Raji (cell line): ENCODE results near the gene IL12RB1.

Experiments
- POLR2A ChIP-seq: IDR thresholded peaks from 2 replicates; pipeline ENCODE4 v1.6.1; 2011; ENCODE audit warnings: low read depth, low read length, control low read depth; ENCODE audit not compliant: insufficient read depth

Gene IL12RB1

DNA sequence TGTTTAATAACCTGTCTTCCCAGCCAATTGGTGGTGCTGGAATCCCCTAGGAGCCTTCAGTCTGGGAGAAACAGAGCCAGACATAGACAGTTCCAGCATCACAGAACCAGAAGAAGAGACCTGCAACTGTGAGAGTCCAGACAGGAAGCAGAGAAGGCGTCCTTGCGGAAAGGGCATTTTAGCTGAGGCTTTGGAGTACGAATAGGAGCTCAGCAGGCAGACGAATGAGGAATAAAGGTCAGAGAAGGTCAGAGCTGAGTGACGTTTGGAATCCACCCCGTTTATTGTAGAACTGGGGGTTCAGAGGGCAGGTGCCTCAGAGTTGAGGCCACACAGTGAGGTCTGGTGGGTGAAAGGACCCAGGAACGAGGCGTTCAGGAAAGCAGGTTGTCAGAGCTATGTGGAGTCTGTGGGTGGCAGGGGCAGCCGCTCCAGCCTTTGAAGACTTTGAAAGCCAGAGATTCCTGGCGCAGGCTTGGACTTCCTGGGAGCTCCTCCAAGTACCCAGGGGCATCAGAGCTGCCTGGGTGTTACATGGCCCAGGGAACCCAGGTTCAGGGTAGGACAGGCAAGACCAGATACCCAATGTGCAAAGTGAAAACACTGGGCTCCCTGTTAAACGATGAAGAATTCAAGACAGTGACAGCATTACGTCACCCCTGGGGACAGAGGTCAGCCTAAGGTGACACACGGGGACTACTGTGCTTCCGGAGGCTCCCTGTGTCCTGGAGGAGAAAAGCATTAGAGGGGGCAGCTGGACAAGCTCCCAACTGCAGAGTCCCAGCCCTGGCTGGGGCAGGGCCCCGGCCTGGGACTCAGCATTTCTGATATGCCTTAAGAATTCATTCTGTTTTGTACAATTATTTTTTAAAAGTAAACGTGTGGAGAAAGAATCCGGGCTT lies 73.3 kb downstream of the IL12RB1 start:
- no peak for TF ChIP-seq POLR2A

DNA sequence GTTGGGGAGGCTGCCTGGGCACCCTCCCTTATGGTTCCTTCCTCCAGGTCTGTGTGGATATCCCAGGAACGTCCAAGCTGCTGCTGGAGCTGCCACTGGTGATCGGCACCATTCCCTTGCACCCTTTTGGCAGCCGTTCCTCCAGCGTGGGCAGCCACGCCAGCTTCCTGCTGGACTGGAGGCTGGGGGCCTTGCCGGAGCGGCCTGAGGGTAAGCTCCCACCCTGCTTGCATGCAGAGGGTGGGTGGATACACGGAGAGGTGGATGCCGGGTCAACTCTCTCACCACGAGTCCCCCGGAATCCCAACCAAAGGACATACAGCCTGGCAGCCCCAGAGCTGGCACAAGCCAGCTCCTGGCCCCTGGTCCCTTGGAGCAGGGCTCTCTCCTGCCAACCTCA lies 76.6 kb downstream of the IL12RB1 start:
- no peak for TF ChIP-seq POLR2A

DNA sequence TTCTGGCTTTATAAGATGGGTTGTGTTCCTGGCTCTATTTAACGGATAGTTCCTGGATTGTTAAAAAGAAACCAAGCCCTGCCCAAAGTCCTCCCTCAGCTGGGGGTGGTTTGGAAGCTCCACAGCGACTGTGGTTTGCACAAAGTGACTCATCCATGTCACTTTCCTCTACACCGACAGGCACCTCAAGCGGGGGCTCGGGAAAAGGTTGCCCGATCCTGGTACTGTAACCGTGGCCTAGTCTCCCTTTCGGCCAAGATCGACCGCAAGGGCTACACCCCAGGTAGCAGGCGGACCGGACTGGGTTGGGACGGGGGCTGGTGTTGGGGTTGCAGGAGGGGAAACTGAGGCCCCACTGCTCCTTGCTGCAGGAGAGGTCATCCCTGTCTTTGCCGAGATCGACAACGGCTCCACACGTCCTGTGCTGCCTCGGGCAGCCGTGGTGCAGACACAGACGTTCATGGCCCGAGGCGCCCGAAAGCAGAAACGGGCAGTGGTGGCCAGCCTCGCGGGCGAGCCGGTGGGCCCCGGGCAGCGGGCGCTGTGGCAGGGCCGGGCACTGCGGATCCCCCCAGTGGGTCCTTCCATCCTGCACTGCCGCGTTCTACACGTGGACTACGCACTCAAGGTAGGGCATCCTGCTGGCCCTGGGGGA lies 77.2 kb downstream of the IL12RB1 start:
- TF ChIP-seq POLR2A = no peak
